PC-9 (cell line): ENCODE results near the gene PCK2.

ENCODE experiments used
- EZH2 ChIP-seq: fragments of 200-600 bp; sonication (generic); IDR thresholded peaks from 2 replicates; pipeline ENCODE4 v1.8.0; 2017; ENCODE audit warnings: antibody characterized with exemption, low read depth
- TF ChIP-seq, protein P1 (sequence below): fragments of 200-600 bp; sonication (generic); conservative IDR thresholded peaks from 2 replicates; pipeline ENCODE4 v1.6.1; 2017; ENCODE audit warnings: mixed run types, antibody characterized with exemption, mild to moderate bottlenecking, moderate library complexity

DNA sequence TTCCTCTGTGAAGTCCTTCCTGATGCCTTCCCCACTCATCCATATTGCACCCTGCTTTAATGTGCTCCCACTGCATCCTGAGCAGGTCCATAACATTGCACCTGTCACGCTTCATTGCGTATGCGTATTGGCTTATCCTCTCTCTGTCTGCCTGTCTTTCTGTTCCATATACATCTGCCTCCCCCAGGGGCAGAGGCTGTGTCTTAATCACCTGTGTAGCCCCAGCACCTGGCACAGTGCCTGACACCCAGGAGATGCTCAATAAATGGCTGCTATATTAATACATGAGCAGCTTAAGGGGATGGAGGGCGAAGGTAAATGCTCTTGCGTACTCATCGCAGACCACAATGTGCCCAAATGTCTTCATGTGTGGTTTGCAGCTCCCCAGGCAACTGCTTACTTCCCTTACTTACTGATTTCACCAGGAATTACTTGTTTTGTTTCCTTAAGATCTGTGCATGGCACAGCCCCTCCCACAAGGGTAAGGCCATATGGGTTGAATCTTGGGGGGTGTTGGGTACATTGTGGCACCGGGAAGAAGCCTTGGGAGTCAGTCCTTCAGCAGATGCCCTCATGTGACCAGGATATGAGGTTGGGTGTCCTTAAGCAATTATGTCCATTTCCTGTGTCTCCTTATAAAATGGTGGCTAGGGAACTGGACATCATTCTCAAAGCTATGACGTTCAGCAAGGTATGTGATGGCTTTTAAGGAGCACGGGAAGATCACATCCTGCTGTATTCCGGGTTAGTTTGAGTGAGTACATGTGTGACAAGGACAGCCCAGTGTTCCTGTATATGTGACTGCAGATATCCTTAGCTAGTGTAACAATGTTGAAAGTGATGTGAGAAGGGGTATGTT, 23.6 kb upstream of the PCK2 start:
- TF ChIP-seq EZH2 = no peak
- TF ChIP-seq, protein P1, sequence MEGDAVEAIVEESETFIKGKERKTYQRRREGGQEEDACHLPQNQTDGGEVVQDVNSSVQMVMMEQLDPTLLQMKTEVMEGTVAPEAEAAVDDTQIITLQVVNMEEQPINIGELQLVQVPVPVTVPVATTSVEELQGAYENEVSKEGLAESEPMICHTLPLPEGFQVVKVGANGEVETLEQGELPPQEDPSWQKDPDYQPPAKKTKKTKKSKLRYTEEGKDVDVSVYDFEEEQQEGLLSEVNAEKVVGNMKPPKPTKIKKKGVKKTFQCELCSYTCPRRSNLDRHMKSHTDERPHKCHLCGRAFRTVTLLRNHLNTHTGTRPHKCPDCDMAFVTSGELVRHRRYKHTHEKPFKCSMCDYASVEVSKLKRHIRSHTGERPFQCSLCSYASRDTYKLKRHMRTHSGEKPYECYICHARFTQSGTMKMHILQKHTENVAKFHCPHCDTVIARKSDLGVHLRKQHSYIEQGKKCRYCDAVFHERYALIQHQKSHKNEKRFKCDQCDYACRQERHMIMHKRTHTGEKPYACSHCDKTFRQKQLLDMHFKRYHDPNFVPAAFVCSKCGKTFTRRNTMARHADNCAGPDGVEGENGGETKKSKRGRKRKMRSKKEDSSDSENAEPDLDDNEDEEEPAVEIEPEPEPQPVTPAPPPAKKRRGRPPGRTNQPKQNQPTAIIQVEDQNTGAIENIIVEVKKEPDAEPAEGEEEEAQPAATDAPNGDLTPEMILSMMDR = no peak
